Stromal cell of bone marrow (primary cell): ENCODE results near the gene C2CD4A.

Source experiments
- DNase-seq: peaks from one replicate; pipeline ENCODE4 v3.0.0-alpha.2; 2012; ENCODE audit warnings: low read depth

Gene C2CD4A

DNA sequence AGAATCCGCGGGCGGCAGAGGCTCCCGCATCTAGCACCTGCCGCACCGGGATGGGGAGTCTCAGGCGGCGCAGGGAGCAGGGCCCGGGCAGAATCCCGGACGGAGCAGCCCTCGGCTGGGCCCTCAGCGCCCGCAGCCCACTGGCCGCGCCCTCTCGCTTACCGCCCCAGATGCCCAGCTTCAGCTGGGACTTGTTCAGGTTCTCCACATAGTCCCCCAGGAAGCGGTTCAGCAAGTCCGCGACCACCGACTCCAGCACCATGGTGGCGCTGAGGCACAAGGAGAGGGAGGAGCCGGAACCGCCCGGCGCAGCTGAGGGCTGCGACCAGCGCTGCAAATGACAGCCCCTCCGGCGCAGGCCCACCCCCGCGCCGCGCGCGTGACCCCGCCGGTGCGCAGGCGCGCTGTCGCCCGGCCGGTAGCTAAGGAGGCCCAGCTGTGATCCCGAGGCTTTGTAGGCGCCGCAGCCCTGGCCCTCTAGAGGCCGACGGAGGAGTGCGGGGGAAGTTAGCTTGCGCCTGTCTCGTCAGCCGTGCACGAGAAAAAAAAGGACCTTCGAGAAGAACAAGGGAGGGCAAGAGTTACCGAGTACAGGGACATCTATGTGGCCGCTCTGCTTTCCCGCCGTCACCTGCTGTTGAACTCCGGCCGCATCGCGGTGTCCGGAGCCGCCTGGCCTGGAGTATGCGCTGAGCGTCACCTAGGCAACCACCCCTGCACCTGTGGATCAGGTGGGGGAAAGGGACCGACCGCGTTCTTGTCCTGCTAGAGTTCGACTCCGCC is 6.5 kb upstream of the C2CD4A start, which contains the start of gene VPS13C:
VPS13C (minus strand) TSS at position 335 of the 783 bp plus-strand sequence; CDS start at position 262, 73 bp downstream.
- DNase-seq = peak; percentile 88

DNA sequence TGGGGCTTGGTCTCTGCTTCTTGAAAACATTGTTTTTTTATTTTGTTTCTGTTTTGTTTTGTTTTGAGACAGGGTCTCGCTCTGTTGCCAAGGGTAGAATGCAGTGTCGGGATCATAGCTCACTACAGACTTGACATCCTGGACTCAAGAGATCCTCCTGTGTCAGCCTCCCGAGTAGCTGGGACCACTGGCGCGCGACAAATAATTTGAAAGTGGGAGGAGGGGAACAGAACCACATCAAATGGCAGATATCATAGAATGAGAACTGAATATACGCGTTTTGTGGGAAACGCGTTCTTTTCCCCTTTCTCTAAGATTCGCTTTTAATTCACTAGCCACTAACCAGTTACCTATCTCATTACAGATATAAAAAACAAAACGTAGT is 5.9 kb upstream of the C2CD4A start:
- no peak for DNase-seq

DNA sequence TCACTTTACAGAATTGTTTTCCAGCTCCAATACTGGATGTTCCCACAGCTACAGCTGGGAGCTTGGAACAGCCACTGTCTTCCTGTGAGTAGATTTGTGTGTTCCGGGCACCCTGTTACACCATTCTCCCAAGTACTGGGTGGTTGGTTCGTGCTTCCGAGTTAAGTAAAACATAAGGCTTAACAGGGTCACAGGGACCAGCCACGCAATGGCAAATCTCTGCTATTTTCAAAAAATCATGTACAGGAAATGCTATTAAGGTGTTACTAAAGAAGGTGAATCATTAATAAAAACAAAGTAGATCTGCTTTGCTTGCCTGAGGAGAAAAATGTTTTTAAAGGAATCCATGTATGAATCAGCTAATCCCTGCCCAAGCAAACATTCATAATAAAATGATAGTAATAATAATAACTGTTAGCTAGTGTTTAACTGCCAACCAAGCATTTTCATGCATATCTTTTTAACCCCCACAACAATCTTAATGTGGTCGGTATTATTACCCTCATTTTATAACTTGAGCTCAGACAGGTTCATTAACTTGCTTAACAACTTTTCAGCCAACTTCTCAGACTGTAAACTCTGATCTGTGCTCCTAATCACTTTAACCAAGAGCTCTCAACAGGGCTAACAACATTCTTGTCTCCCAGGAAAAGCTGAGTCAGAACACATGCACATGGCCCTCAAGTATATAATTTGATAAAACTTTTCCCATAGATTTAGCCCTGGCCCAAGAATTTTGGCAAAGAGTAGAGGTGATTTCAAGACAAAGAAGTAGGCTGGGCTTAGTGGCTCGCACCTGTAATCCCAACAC is 2.7 kb upstream of the C2CD4A start:
- no peak for DNase-seq

DNA sequence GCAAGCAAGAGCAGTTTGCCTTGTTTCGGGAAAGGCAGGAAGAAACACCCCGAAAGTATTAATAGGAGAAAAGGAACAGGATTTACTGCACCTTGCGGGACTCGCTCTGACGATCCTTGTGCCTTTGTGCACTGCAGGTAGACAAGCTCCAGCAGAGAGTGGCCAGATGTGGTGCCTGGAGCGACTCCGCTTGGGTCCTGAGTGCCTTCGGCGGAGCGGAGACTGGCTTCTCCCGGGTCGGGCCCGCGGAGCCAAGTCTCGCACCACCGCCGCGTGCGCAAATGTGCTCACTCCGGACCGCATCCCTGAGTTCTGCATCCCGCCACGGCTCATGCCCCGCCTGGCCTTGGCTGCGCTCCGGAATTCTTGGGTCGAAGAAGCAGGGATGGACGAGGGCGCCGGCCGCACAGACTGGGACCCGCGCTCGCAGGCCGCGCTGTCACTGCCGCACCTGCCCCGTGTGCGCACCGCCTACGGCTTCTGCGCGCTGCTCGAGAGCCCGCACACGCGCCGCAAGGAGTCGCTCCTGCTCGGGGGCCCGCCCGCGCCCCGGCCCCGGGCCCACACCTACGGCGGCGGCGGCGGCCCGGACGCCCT is 769 bp downstream of the C2CD4A start:
- no peak for DNase-seq

DNA sequence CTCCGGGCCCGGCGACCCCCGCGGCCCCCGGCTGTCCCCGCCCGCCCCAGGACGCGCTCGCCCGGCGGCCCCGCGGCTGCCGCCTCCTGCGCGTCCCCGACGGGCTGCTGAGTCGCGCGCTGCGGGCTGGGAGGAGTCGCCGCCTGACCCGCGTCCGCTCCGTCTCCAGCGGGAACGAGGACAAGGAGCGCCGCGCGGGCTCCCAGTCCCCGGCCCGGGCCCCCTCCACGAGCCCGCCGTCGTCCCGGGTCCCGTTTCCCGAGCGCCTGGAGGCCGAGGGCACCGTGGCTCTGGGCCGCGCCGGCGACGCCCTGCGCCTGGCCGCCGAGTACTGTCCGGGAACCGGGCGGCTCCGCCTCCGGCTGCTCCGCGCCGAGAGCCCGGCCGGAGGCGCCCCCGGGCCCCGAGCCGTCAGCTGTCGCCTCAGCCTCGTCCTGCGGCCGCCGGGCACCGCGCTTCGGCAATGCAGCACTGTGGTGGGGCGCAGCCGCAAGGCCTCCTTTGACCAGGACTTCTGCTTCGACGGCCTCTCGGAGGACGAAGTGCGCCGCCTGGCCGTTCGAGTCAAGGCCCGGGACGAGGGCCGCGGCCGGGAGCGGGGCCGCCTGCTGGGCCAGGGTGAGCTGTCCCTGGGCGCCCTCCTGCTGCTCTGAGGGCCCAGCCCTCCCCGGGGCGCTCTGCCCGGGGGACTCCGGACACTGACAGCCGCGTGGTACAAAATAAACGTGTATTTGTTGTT is 1.5 kb downstream of the C2CD4A start:
- DNase-seq = no peak

DNA sequence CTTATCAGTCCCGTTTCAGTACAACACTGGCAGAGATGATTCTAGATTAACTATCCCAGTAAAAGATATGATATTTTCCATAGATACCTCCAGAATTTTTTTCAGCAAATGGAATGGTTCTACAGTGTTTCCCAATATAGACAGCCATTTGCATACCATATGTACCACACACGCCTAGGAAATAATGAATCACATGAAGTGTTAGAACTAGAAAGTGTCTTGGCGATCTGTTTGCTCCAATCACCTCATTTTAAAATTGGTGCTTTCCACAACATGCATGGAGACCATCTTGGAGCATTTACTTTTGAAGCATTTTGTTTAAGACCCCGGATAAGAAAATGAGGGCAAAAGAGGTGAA is 2.0 kb downstream of the C2CD4A start:
- DNase-seq = no peak

DNA sequence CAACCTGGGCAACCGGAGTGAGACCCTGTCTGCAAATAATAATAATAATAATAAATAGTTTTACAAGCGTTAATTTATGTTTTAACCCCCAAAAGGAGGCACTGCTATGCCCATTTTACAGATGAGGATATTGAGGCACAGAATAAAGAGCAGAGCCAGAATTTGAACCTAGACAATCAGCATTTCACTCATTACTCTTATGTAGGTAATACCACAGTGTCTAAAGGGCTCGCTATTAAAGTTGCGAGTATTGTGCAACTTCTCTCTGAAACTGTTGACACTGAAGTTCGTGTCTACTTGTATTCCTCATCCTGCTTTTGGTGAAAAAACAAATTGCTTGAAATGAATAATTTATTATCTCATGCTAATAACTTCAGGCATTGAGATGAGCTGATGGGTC is 2.8 kb downstream of the C2CD4A start:
- DNase-seq = no peak

DNA sequence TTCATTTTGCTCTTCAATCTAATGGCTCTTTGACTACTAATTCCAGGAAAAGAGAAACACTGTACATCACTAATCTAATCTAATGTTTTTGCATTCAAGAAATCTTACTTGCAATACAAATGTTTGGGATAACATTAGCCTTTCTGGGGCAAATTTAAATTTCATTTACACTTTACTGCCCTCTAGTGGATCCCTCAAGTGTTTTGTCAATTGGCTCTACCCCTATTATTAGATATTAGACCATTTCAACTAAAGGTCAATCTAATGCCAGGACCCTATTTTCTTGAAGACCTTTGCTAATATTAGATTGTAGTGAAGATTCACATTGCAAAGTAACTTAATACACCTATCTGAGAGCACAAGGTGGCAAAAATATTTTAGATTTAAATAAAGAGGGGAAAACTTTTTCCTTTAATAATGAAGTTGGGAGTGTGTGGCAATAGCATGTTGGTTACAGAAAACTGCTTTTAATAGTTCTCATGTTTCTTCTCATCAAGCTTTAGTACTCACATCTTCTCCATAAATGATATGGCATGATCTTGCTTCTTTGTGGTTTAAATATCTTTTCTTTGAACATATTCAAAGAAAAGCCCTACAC is 5.0 kb downstream of the C2CD4A start:
- no peak for DNase-seq

DNA sequence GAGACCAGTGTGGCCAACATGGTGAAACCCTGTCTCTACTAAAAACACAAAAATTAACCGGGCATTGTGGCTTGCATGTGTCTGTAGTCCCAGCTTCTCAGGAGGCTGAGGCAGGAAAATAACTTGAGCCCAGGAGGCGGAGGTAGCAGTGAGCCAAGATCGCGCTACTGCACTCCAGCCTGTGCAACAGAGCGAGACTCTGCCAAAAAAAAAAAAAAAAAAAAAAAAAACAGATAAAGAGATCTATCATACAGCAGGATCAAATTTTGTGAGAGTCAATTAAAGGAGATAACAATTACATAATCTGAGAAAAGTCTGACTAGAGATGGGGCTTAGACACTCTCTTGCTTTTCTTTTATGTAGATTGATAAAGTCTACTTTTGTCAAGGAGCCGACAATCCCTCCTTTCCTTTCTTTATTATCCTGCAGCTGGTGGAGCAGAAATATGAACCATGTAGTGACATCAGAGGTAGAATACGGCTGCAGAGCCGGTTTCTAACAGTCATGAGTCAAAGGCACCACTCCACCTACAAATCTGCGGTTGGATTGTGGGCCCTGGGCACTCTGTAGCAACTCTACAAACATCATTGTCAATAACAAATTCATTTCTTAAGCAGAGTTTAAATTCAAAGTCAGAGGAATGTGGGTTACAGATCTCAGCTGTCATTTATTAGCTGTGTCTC is 9.0 kb downstream of the C2CD4A start:
- DNase-seq = peak; percentile 59

DNA sequence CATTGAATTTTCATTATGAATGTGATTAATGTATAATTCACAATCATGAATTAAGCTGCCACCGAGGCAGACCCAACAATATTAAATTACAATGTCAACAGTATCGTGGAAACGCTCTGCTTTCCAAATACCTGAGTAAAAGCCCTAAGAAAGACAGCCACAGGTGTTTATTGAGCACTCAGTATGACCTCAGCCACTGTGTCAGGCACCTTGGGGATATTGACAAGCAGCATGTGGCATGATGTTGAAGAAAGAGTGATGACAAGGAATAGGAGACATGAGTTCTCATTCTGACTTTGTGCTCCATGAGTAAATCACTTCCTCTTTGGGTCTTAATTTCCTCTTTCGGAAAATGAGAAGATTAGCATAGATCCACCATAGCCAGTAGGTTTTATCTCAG is 12.8 kb downstream of the C2CD4A start:
- no peak for DNase-seq

DNA sequence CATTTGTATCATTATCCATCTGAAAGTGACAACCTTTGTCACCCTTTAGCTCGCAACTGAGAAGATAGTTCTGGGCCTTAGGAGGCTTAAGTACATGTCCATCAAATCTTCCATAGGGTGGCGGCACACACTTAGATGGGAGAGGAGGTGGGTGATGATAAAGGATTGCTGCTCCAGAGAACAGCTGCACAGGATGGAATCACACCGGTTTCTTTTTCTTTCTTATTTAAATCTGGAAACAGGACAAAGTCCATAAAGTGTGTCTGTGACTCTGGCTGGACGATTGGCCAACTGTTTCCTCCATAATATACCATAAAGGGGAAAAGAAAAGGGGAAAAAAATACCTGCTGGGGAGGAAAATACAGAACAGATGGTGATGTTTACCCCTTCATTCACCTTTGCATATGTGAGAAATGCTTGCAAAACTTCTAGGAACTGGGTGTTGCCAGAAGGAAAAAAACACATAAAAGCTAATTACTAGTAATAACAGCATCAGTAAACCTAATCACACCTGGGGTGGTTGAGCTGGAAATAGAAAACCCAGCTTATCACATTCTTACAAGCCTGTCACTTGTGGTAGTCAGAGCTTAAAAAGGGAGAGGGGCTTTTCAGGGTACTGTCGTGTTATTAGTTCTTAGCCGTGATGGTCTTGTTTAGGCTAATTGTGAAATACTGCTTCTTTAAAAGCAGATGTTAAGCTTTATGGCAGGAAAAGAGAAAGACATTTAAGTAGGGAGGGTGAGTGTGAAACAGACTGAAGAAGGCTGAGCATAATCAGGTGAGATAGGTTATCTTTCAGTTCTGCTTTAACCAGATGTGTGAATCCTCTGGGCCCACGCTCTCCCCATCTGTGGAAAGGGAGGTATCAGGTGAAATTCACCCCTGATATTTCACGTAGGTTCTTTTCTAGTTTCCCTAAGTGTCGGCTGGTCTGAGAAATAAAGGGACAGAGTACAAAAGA is 16.7 kb downstream of the C2CD4A start:
- no peak for DNase-seq

DNA sequence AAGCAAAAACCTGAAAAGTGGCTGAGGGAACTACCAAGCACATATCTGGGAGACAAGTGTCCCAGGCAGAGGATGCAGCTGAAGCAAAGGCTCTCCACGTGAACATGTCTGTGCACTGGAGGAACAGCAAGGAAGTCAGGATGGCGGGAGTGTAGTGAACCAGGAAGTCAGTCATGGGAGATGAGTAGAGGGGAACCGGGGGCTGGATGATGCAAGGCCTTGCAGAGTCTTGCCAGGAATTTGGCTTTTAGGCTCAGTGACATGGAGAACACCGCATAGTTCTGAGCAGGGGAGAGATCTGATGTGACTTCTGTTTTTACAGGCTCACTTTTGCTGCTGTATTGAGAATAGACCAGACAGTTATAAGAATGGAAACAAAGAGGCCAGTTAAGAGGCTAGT is 19.0 kb downstream of the C2CD4A start:
- DNase-seq = no peak

DNA sequence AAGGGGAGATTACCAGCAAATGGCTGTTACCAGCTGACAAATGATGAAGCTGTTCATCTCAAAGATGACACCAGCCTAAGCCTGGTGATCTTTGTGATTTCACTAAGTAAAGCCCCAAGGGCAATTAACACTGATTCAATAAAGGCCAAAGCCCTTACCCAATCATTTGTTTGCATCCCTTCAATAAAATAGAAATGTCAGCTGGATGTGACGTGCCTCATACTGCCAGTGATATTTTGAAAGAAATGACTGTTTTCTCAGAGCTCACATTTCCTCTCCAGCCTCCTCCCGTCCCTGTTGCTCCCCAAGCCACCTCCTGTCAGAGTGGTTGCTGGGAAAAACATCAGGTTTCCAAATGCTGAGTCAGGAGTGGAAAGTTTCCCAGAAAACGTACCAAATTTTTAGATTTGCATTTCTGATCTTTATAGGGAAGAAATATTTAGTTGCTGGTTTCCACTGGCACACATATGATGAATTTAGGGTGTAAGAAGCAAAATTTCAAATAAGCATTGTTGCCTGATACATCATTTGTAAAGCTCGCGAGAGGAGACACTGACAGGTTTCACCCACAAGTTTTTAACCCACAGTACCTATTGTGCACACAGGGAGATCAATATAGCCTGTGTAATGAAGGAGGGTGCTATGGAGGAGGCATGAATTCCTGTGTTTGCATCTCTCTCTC is 21.0 kb downstream of the C2CD4A start:
- DNase-seq = peak; percentile 75

DNA sequence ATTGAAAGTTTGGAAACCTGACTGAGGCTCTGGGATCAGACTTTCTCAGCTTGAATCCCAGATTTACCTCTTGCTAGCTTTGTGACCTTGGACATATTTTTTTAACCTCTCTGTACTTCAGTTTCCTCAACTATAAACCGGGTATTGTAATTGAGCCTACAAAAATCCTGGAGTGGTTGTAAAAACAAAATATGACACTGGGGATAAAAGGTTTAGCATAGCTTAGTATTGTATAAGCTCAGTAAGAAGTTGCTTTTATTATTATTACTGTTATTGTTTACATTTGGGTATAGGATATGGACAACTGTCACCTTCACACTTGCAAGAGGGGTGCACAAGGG is 21.5 kb downstream of the C2CD4A start:
- DNase-seq = no peak

DNA sequence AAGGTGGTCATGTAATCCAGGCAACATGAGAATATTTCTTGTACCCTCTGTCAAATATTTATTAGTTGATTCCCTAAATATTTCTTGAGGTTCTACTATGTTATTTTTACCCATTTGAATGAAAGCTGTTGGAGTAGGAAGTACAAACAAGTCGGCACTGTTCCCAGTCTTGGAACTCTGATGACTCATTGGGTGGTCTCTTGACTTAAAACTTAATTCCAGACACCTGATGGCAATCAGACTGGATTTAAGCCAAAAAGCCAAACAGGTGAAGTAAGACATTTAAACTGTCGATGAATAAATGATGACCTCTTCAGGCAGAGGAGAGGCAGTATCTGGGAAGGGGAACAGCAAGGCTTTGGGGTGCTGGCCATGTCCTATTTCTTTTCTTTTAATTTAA is 22.8 kb downstream of the C2CD4A start:
- no peak for DNase-seq

DNA sequence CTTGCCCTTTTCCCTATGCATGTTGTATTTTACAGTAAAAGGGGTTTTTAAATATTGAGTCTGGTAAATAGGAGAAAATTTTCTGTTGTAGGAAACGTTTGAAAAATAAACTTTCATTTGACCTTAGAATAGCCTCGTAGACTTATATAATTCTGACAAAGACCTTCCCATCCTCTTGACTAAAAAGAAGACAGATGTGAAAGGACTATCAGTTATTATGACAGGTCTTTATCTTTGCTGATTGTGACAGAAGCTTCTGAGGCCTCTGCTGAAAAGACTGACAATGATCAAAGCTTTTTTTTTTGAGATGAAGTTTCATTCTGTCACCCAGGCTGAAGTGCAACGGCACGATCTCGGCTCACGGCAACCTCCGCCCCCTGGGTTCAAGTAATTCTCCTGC is 24.2 kb downstream of the C2CD4A start:
- DNase-seq = no peak

DNA sequence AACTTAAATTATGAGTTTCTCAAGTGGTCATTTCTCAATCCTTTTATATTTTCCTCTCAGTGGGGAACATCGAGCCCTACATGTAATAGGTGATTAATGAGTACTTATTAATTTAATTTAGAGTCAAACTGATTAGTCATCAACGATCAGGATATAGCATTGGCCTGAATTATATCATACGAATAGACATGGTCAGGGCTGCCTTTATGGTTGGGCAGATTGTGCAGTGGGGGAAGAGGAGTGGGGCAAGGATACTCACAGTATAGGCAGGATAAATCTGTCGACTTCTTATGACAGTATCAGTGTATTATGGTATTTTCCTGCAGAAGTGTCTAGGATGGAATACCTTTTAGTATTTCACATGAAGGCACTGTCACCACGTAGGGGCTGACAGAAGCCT is 27.0 kb downstream of the C2CD4A start:
- DNase-seq = no peak

DNA sequence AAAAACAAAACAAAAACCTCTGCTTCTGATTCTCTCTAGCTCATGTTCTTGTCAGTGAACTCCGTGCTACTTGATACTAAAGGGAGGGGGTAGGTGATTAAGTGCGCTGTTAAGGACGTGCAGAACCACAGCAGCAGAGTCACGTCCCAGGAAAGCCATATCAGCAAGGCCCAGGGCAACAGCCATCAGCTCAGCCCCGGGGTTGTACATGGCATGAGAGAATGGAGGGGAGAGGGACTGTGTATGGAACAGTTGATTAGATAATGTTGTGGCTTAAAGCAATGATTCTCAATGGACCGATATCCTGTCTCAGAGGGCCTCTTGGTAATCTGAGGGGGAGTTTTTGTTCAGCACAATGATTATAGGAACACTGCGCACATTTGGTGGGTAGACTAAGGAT is 27.6 kb downstream of the C2CD4A start:
- no peak for DNase-seq

DNA sequence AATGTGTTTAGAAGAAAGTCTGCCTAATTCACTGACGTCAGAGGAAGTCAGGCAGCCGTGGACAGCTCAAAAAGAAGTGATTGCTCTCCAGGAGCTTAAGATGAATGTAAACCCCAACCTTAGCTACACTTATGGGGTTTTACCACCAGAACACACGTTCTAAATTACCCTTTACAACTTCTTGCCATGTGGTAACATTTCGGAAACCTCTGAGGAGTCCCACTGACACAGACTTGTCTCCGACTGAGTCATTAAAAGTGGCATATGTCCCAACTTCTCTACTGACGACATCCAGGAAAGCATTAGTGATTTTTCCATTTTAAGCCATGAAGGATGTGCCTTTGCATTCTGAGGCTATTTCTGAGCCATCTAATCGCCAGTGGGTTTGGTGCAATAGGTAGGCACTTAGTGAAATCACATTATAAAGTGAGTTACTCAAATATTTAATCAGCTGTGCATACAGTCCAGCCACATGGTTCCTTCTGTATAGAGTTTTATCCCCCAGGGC is 32.4 kb downstream of the C2CD4A start:
- peak; percentile 89 for DNase-seq

DNA sequence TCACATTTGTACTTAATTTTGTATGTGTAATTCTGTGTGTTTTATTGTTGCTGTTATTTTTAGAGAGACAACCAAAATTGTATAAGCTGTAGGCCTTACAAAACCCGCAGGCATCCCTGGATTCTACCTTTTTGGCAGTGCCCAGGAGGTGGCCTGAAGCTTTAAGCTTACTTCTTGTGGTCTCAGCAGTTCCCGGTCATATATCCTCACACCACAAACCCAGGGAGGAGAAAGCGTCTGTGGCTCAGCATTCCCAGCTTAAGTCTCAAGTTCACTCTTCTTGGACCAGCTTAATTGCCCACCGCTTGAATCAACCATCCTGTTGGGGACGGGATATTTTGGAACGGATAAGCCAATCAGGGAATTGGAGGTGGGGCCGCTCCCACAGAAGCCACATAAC is 36.7 kb downstream of the C2CD4A start:
- DNase-seq = no peak
